SK-N-SH (cell line): ENCODE results near the gene SLC16A10. TPM values are rescaled to one million over a fixed set of nuclear protein-coding genes. Genes with fewer than 3 reads are reported as not detected.

ENCODE experiments used
- CTCF ChIA-PET: fragments of 300-600, 350-600 bp; formaldehyde crosslinking; extraction: SDS; loops from one replicate; lab custom pipeline; 2021; lab: Yijun Ruan, JAX
- POLR2A ChIA-PET: fragments of 350-600 bp; sonication (Branson Sonifier 250); formaldehyde crosslinking; extraction: SDS; loops from one replicate; lab custom pipeline; 2020; ENCODE audit warnings: antibody characterized with exemption, inconsistent platforms; lab: Yijun Ruan, JAX
- DNase-seq: peaks from one replicate; pipeline ENCODE4 v3.0.0; 2012
- H2AFZ ChIP-seq: fragments of 200-600 bp; sonication (generic); 2 replicates; pipeline ENCODE4 v1.8.1; 2016; ENCODE audit warnings: antibody characterized with exemption, mild to moderate bottlenecking, low read depth
- H3F3A ChIP-seq: fragments of 200-600 bp; sonication (generic); replicated peaks from 2 replicates; pipeline ENCODE3; 2016; ENCODE audit warnings: antibody characterized with exemption, mild to moderate bottlenecking; ENCODE audit not compliant: insufficient read depth
- H3K27ac ChIP-seq, 2 experiments: fragments of 200-500 bp in 1 of 2; fragments of 200-600 bp in 1 of 2; sonication (Bioruptor generic) in 1 of 2; sonication (generic), shearing (Covaris generic) in 1 of 2; 2 replicates each; pipeline versions ENCODE4 v1.5.1 to v1.6.1; 2014 to 2016; ENCODE audit warnings: low read depth in 2 of 2, inconsistent platforms in 1 of 2, low read length in 1 of 2, mild to moderate bottlenecking in 1 of 2, mixed read lengths in 1 of 2
- H3K27me3 ChIP-seq: fragments of 200-600 bp; sonication (generic), shearing (Covaris generic); 2 replicates; pipeline ENCODE4 v1.6.1; 2016; ENCODE audit warnings: mixed run types; ENCODE audit not compliant: insufficient read depth
- H3K36me3 ChIP-seq, 2 experiments: fragments of 200-500 bp in 1 of 2; fragments of 200-600 bp in 1 of 2; sonication (Bioruptor generic) in 1 of 2; sonication (generic) in 1 of 2; replicated peaks in 1 of 2; 2 replicates each; pipeline versions ENCODE3 to v1.5.1; 2014 to 2016; ENCODE audit warnings: low read length in 1 of 2, mild to moderate bottlenecking in 1 of 2; ENCODE audit not compliant: insufficient read depth in 2 of 2, control insufficient read depth in 1 of 2
- H3K4me1 ChIP-seq, 2 experiments: fragments of 200-500 bp in 1 of 2; fragments of 200-600 bp in 1 of 2; sonication (Bioruptor generic) in 1 of 2; sonication (generic), shearing (Covaris generic) in 1 of 2; 2 replicates each; pipeline versions ENCODE4 v1.5.1 to v1.6.1; 2014 to 2016; ENCODE audit warnings: low read depth in 1 of 2, low read length in 1 of 2, mixed run types in 1 of 2; ENCODE audit not compliant: insufficient read depth in 2 of 2, control insufficient read depth in 1 of 2
- H3K4me2 ChIP-seq: fragments of 200-600 bp; sonication (generic), shearing (Covaris generic); 2 replicates; pipeline ENCODE4 v1.6.1; 2017; ENCODE audit warnings: mixed run types
- H3K4me3 ChIP-seq, 2 experiments: fragments of 200-500 bp in 1 of 2; fragments of 200-600 bp in 1 of 2; sonication (Bioruptor generic) in 1 of 2; sonication (generic), shearing (Covaris generic) in 1 of 2; 2 replicates each; pipeline versions ENCODE4 v1.5.1 to v1.8.1; 2014 to 2016; ENCODE audit warnings: low read depth in 2 of 2, inconsistent platforms in 1 of 2, low read length in 1 of 2, mild to moderate bottlenecking in 1 of 2, mixed read lengths in 1 of 2, moderate library complexity in 1 of 2
- H3K79me2 ChIP-seq: fragments of 200-600 bp; sonication (generic); 2 replicates; pipeline ENCODE4 v1.8.1; 2017; ENCODE audit warnings: mild to moderate bottlenecking; ENCODE audit not compliant: insufficient read depth
- H3K9ac ChIP-seq: fragments of 200-600 bp; sonication (generic); 2 replicates; pipeline ENCODE4 v1.6.1; 2017; ENCODE audit warnings: mixed run types
- H3K9me2 ChIP-seq: fragments of 200-600 bp; sonication (generic); 2 replicates; pipeline ENCODE4 v1.6.1; 2017; ENCODE audit warnings: mixed run types
- H3K9me3 ChIP-seq: fragments of 200-600 bp; sonication (generic); 2 replicates; pipeline ENCODE4 v1.6.1; 2017; ENCODE audit warnings: mixed run types, mild to moderate bottlenecking, moderate library complexity
- H4K20me1 ChIP-seq: fragments of 200-600 bp; sonication (generic); 2 replicates; pipeline ENCODE4 v1.6.1; 2017; ENCODE audit warnings: mild to moderate bottlenecking, mixed run types; ENCODE audit not compliant: insufficient read depth
- ELF1 ChIP-seq: IDR thresholded peaks from 2 replicates; pipeline ENCODE4 v1.4.0; 2012
- EP300 ChIP-seq, 2 experiments: IDR thresholded peaks; 2 replicates each; pipeline versions ENCODE4 v1.4.0 to v1.6.1; 2012; ENCODE audit warnings: borderline replicate concordance in 1 of 2, low read depth in 1 of 2, low read length in 1 of 2
- EZH2phosphoT487 ChIP-seq: fragments of 200-600 bp; sonication (generic); IDR thresholded peaks from 2 replicates; pipeline ENCODE4 v1.6.1; 2017; ENCODE audit warnings: low read depth, mixed run types, mild to moderate bottlenecking, antibody characterized with exemption, moderate library complexity, borderline replicate concordance
- FOSL2 ChIP-seq: IDR thresholded peaks from 2 replicates; pipeline ENCODE4 v1.4.0; 2012; ENCODE audit warnings: low read depth, mild to moderate bottlenecking, moderate library complexity, borderline replicate concordance
- JUND ChIP-seq: IDR thresholded peaks from 2 replicates; pipeline ENCODE4 v1.4.0; 2012
- MAX ChIP-seq: IDR thresholded peaks from 2 replicates; pipeline ENCODE4 v1.4.0; 2012; ENCODE audit warnings: low read depth
- PBX3 ChIP-seq: IDR thresholded peaks from 2 replicates; pipeline ENCODE4; 2012
- REST ChIP-seq: IDR thresholded peaks from 2 replicates; pipeline ENCODE4 v1.6.1; 2012; ENCODE audit warnings: mild to moderate bottlenecking, low read depth, low read length, moderate library complexity
- RFX5 ChIP-seq: IDR thresholded peaks from 2 replicates; pipeline ENCODE4 v1.6.1; 2012; ENCODE audit warnings: mild to moderate bottlenecking, improper control_type of control experiment, low read length
- TCF12 ChIP-seq: IDR thresholded peaks from 2 replicates; pipeline ENCODE4 v1.4.0; 2012
- TEAD4 ChIP-seq: IDR thresholded peaks from 2 replicates; pipeline ENCODE4 v1.4.0; 2012; ENCODE audit warnings: mild to moderate bottlenecking, borderline replicate concordance; ENCODE audit not compliant: insufficient read depth
- USF1 ChIP-seq: IDR thresholded peaks from 2 replicates; pipeline ENCODE4 v1.4.0; 2012; ENCODE audit warnings: low read depth, borderline replicate concordance
- USF2 ChIP-seq: fragments of 150-350 bp; IDR thresholded peaks from 2 replicates; pipeline ENCODE4 v1.6.1; 2017; ENCODE audit warnings: antibody characterized with exemption, low read length, low read depth, borderline replicate concordance
- WGBS: methylation state at CpG from one replicate; pipeline ENCODE4 v1.1.6; 2017; ENCODE audit warnings: low lambda C conversion rate; 5-methylcytosine and 5-hydroxymethylcytosine counted together
- polyA plus RNA-seq, 3 experiments: library from polyadenylated mRNA; depleted of rRNA; stranded (reverse); fragments of >200 nt; gene quantifications; 2 replicates each; pipeline ENCODE4 v1.2.3, GENCODE V29; 2012

SLC16A10 gene
- polyA plus RNA-seq, 1 of the 3 experiments (the other 2 are of a cell fraction): 0.12 TPM

GRCh38 chr6:111238464-111239119 lies 151.3 kb downstream of the SLC16A10 start:
- Histone ChIP-seq H3K27ac (peak overlapping the region in 1 of 2 experiments; percentile 53; a peak in 2 of 4 replicates), H3F3A (peaks cover 26% of the 10 kb centered on the region), H3K9ac (no peak overlapping the region), H3K4me1 (0 out of 4 replicates have a peak, but pooled peaks cover 0 to 7% of the 10 kb centered on the region in 2 experiments), H3K9me3 (no peaks in the 10 kb centered on the region), H3K79me2 (no peaks in the 10 kb centered on the region), H3K4me3 (no peak overlapping the region), H3K4me2 (peak overlapping the region; percentile 37; the same call in 1 of the 2 replicates), H4K20me1 (no peaks in the 10 kb centered on the region), H3K27me3 (no peaks in the 10 kb centered on the region), H2AFZ (peak overlapping the region; percentile 64; the same call in 1 of the 2 replicates), H3K36me3 (no peaks in the 10 kb centered on the region), H3K9me2 (no peaks in the 10 kb centered on the region)
- TF ChIP-seq ELF1: 0 out of 2 replicates have a peak, but pooled peaks have one; percentile 18
- no peak for TF ChIP-seq TEAD4
- no peak for TF ChIP-seq TCF12
- peak; percentile 69 for TF ChIP-seq FOSL2
- TF ChIP-seq PBX3: peak; percentile 14; the same call in 1 of the 2 replicates
- no peak for TF ChIP-seq REST
- peak; percentile 23; the same call in 1 of the 2 replicates for TF ChIP-seq USF1
- TF ChIP-seq JUND: peak; percentile 45; the same call in 1 of the 2 replicates
- DNase-seq: no peak
- POLR2A ChIA-PET: no interaction called here
- CTCF ChIA-PET: interaction anchor here (0.7 to 2.4 kb wide), 3 partner anchors 11 to 181 kb away, joined by 4 to 6 read pairs (median 5); no protein-coding TSS in a partner anchor
- 49% methylated on average over 4 of the region's 4 CpGs for WGBS

GRCh38 chr6:111239461-111239860 lies 152.2 kb downstream of the SLC16A10 start:
- H3K9me2 ChIP-seq: no peaks in the 10 kb centered on the region
- no peaks in the 10 kb centered on the region for H3K79me2 ChIP-seq
- H3K36me3 ChIP-seq: no peaks in the 10 kb centered on the region
- H3K9ac ChIP-seq: no peak overlapping the region
- H3K9me3 ChIP-seq: no peaks in the 10 kb centered on the region
- H4K20me1 ChIP-seq: no peaks in the 10 kb centered on the region
- 0 out of 4 replicates have a peak, but pooled peaks cover 0 to 7% of the 10 kb centered on the region in 2 experiments for H3K4me1 ChIP-seq
- H3K27ac ChIP-seq: no peak overlapping the region
- H3F3A ChIP-seq: peaks cover 26% of the 10 kb centered on the region
- WGBS: 78% methylated on average over 4 of the region's 4 CpGs
- peak overlapping the region; percentile 64; the same call in 1 of the 2 replicates for H2AFZ ChIP-seq
- DNase-seq: no peak
- no peak overlapping the region for H3K4me3 ChIP-seq
- H3K4me2 ChIP-seq: no peak overlapping the region
- ChIA-PET POLR2A (no interaction called here), CTCF (interaction anchor here (2.4 kb wide), 1 partner anchor 12 kb away, joined by 6 read pairs; no protein-coding TSS in a partner anchor)
- H3K27me3 ChIP-seq: no peaks in the 10 kb centered on the region
- TF ChIP-seq USF2 (no peak), REST (no peak), RFX5 (no peak), MAX (no peak), EP300 (IDR thresholded peaks at IDR 0.05; ENCODE audit: borderline replicate concordance in 1 of 2, low read depth in 1 of 2, low read length in 1 of 2) (no peak), EZH2phosphoT487 (no peak)
